Epidermal melanocyte (primary cell): ENCODE results near the gene CSGALNACT2.
"Not testable (repeated sequence)": the region's sequence is repeated elsewhere in the genome, so short reads cannot be mapped to it uniquely, and the experiment has no call there.

Experiments used
- DNase-seq: peaks from one replicate; pipeline ENCODE4 v3.0.0; 2011; ENCODE audit warnings: low spot score; ENCODE audit not compliant: insufficient read length

CSGALNACT2 gene

GRCh38 chr10:43177595-43177994, 39.4 kb downstream of the CSGALNACT2 start:
- DNase-seq: no peak

- no peak for DNase-seq
Measured at GRCh38 chr10:43181146-43181545, 42.9 kb downstream of the CSGALNACT2 start.

GRCh38 chr10:43183764-43184163, 45.5 kb downstream of the CSGALNACT2 start:
- not testable (repeated sequence) for DNase-seq

- DNase-seq: no peak
Measured at GRCh38 chr10:43186150-43186549, 47.9 kb downstream of the CSGALNACT2 start.

- no peak for DNase-seq
Measured at GRCh38 chr10:43187213-43187612, 49.0 kb downstream of the CSGALNACT2 start.

GRCh38 chr10:43188702-43189101, 50.5 kb downstream of the CSGALNACT2 start:
- DNase-seq: no peak

GRCh38 chr10:43190289-43190688, 52.0 kb downstream of the CSGALNACT2 start:
- DNase-seq: no peak

- no peak for DNase-seq
Measured at GRCh38 chr10:43190775-43191174, 52.5 kb downstream of the CSGALNACT2 start.

GRCh38 chr10:43192884-43193283, 54.6 kb downstream of the CSGALNACT2 start:
- DNase-seq: no peak

GRCh38 chr10:43193496-43194080, 55.3 kb downstream of the CSGALNACT2 start:
- no peak for DNase-seq

GRCh38 chr10:43194266-43194665, 56.0 kb downstream of the CSGALNACT2 start:
- DNase-seq: no peak

- no peak for DNase-seq
Measured at GRCh38 chr10:43194859-43195258, 56.6 kb downstream of the CSGALNACT2 start.

GRCh38 chr10:43195557-43195956, 57.3 kb downstream of the CSGALNACT2 start:
- DNase-seq: no peak

GRCh38 chr10:43196131-43196980, 58.1 kb downstream of the CSGALNACT2 start:
- DNase-seq: no peak

- no peak for DNase-seq
Measured at GRCh38 chr10:43196981-43197833, 59.0 kb downstream of the CSGALNACT2 start.

GRCh38 chr10:43197834-43198681, 59.8 kb downstream of the CSGALNACT2 start:
- no peak for DNase-seq

GRCh38 chr10:43198682-43199005, 60.4 kb downstream of the CSGALNACT2 start:
- no peak for DNase-seq

- DNase-seq: no peak
Measured at GRCh38 chr10:43199088-43199683, 60.9 kb downstream of the CSGALNACT2 start.

GRCh38 chr10:43199684-43200537, 61.7 kb downstream of the CSGALNACT2 start:
- DNase-seq: no peak
